ENCODE measurements around the gene KCTD8.

DNA sequence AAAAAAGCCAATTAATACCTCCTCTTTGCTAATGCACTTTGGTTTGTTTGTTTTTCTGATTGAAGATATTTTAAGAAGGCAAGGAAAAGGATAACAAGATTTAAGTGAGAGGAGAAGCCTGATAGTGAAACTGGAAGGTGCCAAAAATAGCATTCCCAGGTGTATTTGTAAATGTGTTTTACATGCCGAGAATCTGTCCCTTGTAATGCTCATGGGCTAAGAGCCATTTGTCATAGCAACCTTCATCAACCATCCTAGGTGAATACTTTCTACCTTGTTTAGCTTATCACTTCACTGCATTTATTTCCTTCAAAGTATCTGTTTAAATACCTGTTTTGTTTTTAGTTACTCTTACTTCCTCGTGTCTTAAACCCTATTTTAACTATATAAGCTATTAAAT is 127.8 kb downstream of the KCTD8 start:
- TF ChIP-seq CTCF (conservative IDR thresholded peaks at IDR 0.05) = no peak
- TF ChIP-seq EZH2 (IDR thresholded peaks at IDR 0.05; ENCODE audit: low read depth) = no peak
